NCI-H2227 (cell line): ENCODE data around the gene FHAD1.
"Not testable (repeated sequence)": the region's sequence is repeated elsewhere in the genome, so short reads cannot be mapped to it uniquely, and the experiment has no call there.

Experiments
- DNase-seq: peaks from one replicate; lab custom pipeline; 2025; ENCODE audit not compliant: unreplicated experiment; lab: John Stamatoyannopoulos, UW

Gene FHAD1

DNA sequence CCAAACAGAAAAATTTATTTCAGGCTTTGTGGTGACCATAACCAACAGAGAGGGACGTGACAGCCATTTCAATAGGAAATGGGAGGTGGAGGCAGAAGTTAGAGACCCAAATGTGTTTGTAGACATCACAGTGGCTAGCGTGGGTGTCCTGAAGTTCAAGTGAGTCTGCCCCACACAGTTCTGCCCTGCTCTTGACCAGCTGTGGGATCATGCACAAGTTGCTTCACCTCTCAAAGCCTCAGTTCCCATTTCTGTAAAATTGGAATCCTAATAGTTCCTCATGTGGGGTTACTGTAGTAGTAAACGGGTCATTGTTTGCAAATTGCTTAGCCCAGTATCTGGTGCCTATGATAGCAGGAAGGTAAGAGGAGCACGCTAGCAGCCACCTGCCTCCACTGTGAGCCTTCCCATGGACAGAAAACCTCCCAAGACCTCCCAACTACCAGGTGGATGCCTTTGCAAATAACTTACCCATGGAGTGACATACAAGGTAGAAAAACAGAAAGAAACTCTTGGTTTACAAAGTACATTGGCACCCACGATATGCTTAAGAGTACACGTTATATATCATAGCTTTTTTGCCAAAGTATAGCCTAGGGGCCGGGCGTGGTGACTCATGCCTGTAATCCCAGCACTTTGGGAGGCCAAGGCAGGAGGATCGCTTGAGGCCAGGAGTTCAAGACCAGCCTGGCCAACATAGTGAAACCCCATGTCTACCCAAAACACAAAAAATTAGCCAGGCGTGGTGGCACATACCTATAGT is 29.1 kb downstream of the FHAD1 start:
- DNase-seq = no peak

DNA sequence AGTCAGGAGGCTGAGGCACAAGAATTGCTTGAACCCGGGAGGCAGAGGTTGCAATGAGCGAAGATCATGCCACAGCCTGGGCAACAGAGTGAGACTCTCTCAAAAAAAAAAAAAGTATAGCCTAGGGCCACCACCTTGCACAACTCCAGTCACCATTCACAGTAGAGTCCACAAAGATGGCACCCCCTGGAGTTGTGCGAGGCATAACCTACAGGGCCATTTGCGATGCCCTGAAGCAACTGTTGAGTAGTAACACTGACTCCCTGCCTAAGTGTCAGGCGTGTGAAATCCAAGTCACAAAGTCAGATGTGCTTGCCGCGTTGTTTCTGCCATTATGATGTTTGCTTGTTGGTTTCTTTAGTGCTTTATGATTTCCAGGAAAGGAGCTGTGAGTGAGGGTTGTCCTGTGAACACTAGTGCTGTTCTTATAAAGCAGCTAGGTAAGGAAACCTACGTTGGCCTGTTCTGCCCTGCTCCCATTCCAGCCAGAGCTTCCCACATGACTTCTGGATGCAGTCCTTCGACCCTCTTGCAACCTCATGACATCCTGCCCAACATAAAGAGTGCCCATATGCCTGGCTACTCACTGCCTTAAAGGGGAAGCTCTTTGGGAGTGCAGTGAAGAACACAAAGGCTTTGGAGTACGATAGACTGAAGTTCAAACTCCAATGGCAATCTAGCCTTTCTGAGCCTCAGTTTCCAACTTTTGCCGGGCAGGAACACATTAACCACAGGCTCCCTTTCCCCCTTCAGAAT is 29.8 kb downstream of the FHAD1 start:
- no peak for DNase-seq

DNA sequence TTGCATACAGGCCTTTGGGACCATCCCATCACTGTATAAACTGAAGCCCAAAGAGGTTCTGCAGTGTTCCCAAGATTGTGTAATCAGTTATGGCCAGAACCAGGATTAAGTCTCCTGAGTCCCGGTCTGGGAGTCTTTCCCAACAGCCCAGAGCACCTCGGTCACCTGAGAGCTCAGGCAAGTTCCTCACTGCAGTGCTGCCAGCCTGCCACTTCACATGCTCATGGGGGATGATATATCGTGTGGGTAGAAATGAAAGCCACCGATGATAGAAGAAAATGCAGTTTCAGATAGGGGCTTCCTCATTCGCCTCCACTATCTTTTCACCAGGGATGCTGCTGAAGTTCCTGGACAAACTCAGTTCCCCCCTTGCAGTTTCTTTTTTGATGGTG is 30.4 kb downstream of the FHAD1 start:
- no peak for DNase-seq

DNA sequence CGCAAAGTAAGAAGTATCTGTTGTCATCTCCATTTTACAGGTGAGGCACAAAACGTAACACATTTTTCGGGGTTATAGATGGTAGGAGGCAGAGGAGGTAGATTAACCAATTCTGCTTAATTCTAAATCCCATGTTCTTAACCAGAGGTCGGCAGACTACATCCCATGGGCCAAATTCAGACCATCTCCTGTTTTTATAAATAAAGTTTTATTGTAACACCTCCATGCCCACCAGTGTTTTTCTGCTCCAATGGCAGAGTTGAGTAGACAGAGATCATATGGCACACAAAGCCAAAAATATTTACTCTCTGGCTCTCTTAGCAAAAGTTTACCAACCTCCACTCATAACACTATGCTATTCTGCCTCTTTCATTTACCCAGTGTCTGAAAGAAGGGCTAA is 30.9 kb downstream of the FHAD1 start:
- DNase-seq = no peak

DNA sequence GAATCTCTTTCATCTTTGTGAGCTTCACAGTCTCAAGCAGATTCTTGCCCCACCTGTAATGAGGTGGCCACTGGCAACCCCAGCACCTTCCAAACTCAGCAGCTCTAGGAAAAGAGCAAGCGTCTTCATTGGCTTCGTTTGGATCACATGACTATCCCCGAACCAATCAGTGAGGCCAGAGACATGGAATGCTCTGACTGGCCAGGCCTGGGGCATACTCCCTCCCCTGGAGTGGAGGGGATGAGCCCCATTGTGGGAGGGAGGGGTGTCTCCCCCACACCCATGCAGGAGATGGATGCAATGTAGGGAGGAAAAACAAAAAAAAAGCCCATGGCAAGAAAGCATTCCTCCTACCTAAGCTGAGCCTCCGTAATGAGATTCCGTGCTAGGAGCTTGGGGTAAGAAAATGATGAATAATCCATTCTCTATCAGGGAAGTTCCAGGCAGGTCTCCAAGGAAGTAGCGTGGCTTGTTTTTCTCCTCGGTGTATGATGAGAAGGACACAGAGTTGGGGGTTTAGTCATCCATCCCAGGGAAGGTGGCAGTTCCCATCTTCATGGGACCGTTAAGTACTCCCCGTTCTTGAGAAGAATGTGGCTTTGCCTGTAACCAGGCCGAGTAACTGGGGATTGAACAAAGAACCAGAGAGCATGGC is 32.7 kb downstream of the FHAD1 start:
- no peak for DNase-seq

DNA sequence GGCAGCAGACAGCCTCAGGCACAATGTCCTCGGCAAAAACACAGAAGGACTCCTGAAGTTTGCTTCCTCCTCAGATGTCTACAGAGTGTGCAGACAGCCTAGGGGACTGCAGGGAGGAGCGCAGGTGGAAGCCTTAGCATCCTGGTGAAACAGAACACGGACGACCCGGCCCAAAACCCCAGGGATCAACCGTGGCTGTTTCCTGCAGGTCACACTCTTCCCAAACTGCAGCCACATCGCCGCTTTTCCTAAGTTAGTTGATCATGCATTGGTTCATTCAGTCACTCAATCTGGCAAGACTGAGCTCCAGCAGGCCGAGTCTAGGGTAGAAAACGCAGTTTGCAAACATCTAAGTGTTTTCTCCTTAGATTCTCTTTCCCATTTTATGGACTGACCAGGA is 33.4 kb downstream of the FHAD1 start:
- no peak for DNase-seq

DNA sequence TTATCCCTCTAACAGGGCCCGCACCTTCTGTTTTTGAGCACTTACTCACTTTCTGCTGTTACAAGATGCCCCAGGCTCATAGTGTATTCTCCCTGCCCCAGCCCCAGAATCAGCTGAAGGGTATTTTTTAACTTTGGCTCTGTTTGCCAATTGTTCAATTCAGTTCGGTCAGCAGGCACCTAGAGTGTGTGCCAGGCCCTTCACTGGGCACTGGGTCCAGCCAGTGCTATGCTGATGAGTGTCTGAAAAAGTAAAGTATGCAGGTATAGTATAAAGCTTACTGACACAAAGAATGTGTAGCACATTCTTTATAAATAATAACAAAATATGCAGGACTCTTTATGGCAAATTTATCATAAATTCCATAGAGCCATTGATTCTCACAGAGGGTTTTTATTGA is 35.0 kb downstream of the FHAD1 start:
- no peak for DNase-seq

DNA sequence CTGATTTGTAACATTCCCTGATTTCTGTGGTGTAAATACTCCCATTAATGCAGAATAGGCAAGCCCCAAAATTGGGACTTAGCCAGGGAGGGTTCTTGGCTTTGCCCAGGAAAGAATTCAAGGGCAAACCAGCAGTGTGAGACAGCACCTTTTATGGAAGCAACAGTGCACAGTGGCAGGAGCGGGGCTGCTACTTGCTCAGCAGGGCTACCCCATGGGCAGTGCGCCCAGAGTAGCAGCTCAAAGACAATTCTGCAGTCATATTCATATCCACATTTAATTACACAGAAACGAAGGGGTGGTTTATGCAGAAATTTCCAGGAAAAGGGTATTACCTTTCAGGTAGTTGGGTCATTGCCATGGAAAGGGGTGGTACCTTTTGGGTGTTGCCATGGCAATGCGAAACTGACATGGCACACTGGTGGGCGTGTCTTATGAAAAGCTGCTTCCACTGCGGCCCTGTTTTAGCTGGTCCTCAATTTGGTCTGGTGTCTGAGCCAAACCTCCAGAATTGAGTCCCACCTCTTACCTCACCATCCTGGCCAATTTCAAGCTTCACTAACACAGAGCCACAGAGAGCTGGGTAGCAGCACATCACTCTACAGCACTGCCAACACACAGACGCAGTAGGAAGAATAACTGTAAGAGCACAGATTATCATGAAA is 35.9 kb downstream of the FHAD1 start:
- DNase-seq = no peak

DNA sequence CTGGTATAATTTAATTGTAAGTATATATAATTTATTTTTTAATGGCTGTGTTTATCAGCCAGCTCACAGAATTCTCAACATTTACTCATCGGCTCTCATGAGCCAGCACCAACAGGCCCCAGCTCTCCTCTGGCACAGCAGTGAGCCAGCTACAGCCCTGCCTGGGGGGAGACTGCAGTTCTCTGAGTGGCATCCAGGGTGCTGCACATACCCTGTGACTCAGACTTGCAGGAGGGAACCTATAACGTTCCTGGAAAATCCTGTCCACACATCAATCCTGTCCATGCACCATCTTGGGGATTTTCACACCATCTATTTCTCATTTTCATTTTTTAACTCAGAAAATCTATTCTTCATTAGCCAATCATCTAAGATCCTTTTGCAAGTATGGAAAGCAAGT is 36.5 kb downstream of the FHAD1 start:
- DNase-seq = no peak

DNA sequence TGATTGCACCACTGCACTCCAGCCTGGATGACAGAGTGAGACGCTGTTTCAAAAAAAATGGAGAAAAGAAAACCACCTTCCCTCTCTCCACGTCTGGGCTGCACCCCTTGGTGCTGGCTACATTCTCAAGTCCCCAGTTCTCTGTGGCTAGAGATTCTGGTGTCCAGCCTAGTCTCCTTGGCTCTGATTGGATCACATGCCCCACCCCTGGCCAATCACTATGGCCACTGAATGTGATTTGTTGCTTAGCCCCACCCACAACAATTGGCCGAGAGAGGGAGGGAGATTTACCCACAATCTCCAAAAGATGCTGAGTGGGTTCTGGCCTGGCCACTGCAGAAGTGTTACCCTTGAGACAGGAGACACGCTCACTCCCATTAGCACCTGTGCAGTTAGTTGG is 39.4 kb downstream of the FHAD1 start:
- DNase-seq = no peak

DNA sequence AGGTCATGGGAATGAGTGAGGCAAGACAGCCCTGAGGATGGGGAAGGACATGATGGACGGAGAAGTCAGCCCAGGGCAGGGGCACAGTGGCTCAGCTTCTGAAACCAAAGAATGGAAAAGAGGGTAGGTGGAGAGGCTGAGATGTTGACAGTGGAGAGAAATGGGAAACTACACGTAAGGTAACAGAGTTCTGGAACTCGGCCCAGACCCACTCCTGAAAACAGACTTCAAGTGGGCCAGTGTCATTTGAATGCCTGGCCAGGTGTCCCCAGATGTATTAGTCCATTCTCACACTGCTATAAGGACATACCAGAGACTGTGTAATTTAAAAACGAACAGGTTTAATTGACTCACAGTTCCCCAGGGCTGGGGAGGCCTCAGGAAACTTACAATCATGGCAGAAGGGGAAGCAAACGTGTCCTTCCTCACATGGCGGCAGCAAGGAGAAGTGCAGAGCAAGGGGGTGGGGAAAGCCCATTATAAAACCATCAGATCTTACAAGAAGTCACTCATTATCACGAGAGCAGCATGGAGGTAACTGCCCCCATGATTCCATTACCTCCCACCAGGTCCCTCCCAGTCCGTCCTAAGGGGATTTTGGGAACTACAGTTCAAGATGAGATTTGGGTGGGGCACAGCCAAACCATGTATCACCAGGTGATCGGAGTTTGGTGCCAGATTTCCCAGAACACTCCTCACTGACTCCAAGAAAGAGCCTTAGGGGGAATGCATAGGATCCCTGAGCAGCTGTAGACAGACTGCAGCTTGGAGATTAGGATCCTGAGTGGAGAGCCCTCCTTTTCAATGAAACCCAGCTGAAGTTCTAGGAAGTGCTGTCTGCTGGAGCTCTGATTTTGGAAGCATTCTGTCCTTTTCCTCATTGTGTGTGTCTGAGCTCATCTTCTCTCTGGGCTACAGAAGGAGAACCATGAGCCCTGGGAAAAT is 40.3 kb downstream of the FHAD1 start:
- no peak for DNase-seq

DNA sequence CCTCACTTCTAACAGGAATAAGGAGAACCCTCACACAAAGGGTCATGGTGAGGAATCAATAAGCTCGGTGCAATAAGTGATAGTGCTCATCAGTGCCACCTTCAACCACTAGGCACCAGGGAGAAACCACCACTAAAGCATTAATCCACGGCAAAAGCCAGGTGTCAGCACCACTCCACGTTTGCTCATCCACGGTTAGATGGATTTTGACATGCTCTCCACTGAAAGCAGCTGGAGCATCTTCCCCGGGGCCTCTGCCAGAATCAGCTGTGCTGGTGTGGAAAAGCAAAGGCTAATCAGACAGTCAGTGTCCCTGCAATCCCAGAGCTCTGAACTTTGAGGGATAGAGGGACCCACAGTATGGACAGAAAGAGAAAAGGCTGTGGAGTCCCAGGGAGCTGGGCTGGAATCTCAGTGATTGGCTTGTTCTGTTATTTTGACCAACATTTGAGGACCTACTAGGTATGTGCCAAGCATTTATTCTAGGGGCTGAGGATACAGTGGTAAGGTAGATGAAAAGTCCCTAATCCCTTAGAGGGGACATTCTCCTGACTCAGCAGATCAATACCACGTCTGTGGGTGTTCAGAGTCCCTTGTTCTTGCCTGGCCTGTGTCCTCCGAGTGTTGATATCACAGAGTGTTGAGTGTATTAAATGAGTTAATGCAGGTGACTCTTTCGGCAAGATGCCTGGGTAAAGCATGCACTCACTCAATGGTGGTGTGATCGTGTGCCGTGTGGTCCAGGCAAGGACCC is 41.3 kb downstream of the FHAD1 start:
- DNase-seq = no peak

DNA sequence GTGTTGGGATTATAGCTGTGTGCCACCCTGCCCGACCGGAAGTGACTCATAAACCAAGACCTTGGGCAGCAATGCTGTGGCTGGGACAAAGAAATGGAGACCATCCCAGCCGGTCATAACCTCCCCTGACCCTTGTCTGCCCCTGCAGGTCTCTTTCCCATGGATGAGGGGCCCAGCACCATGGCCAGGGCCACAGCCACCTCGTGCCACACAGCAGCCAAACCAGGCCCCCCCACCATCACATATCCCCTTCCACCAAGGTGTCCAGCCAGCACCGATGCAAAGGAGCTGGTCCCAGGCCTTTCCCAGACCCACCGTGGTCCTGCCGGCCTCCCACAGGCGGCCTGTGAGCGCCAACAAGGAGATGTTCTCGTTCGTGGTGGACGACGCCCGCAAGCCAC is 42.2 kb downstream of the FHAD1 start:
- no peak for DNase-seq

DNA sequence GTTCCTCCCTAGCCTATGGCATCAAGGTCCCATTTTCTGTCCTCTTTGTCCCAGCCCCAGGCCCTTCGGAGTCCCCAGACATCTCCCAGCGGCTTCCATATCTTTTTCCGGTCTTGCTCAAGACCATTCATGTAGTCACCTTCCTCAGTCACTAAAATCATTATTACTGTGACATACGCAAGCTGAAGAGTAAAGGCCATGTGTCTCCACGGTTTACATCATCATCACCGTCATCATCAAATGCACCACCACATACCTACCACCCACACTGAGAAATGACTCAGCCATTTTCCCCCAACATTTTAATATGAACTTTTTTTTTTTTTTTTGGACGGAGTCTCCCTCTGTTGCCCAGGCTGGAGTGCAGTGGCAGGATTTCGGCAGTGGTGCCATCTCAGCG is 43.4 kb downstream of the FHAD1 start:
- no peak for DNase-seq

DNA sequence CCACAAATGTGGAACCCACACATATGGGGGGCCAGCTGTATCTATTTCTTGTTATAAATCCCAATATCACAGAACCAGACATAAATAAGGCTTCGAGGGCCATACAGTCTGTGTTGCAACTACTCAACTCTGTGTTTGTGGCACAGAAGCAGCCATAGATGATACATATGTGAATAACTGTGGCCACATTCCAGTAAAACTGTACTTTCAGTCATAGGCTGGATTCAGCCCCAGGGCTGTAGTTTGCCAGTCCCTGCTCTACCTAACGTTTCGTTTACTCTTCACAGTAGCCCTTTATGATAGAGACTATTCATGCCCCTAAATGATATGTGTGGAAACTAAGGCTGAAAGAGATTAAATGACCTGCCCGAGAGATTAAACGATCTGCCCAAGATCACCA is 48.7 kb downstream of the FHAD1 start:
- DNase-seq = no peak

DNA sequence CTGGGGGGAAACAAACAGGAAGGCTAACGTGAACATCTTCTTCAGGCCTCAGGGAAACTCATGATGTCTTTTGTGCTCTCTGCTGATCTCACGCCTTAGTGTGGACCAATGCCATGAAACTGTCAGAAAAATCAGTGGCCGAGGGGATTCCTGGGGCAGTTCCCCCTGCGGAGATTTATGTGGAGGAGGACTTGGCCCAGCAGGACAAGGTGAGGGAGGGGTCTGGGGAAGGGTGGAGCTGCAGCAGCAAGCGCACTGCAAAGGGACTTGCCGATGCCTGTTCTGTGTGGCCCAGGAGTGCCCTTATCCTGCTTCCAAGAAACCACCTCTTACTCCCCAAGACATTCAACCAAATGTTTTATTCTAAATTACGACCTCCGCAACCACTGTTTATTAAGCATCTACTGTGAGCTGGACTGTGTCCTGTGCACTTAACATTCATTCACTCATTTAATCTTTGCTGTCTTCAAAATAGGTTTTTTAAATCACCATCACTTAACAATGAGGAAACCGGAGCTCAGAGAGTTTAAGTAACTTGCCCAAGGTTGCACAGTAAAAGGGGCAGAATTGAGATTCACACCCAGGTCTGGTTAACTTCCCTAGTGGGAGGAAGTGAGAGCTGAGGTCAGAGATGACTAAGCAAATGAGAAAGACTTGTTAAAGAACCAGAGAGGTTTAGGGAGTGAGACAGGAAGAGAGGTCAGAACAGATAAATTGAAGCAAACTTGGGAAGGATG is 49.7 kb downstream of the FHAD1 start:
- DNase-seq = no peak

DNA sequence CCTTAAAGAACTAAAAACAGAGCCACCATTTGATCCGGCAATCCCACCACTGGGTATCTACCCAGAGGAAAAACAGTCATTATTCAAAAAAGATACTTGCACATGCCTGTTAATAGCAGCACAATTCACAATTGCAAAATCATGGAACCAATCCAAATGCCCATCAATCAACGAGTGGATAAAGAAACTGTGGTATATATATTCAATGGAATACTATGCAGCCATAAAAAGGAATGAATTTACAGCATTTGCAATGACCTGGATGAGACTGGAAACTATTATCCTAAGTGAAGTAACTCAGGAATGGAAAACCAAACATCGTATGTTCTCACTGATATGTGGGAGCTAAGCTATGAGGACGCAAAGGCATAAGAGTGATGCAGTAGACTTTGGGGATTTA is 51.0 kb downstream of the FHAD1 start:
- not testable (repeated sequence) for DNase-seq

DNA sequence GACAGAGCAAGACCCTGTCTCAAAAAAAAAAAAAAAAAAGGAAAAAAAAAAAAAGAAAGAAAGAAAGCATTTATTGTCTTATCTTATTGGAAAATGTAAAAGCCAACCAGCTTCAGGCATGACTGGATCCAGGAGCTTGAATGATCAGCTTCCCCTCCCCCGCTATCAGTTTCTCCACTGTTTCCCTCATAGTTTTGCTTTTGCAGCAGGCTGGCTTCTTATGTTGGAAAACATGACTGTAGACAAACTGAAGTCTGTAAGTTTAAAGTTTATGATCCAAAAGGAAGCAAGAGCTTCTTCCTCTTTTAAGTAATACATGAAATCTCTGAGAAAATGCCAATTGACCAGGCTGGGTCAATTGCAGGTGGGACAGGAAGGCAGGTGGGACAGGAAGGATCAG is 52.2 kb downstream of the FHAD1 start:
- DNase-seq = no peak

DNA sequence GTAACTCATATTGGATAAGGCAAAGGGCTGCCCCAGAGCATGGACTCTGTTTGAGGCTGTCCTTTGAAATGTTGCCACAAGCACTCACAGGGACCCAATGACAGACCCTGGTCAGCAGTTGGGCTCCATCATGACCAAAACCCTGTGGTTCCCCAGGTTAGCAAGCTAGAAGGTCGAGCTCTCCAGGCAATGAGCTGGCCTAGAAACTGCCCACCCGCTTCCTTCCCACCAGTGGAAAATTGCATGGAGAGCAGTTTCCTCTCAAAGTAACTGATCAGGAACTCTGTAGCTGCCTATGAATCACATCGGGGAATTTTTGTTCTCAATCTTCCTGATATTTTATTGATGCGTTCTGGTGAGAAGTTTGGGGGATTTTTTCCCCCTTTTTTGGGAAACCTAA is 52.8 kb downstream of the FHAD1 start:
- DNase-seq = no peak
